GM10266 (cell line): ENCODE results near the gene ACACB.

Source experiments
- DNase-seq: peaks from one replicate; pipeline ENCODE4 v3.0.0; 2012; ENCODE audit errors: extremely low spot score
- TF ChIP-seq, protein P1 (sequence below): IDR thresholded peaks from 2 replicates; pipeline ENCODE4 v1.5.1; 2012; ENCODE audit warnings: mild to moderate bottlenecking, low read depth; ENCODE audit not compliant: control insufficient read depth, insufficient read depth; ENCODE audit errors: missing control alignments

The ACACB gene

DNA sequence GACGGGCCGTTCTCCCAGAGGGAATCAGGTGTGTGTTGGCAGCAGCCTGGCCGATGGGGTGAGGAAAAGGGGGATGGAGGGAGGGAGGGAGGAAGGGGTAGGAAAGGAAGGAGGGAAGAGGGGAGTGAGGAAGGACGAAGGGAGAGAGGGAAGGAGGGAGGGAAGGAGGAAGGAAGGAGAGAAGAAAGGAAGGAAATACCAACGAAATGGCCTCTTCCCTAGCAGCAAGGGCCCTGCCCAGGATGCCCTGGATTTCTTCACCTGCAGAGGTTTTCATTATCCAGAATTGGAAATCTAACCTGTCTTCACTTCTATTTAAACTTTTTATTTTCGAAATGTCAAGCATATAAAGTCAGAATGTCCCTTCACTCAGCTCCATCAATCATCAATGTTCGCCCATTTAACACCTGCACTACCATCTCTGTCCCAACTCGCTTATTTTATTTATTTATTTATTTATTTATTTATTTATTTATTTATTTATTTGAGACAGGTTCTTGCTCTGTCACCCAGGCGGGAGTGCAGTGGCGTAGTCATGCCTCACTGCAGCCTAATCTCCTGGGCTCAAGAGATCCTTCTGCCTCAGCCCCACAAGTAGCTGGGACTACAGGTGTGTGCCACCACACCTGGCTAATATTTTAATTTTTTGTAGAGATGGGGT is 70.7 kb downstream of the ACACB start:
- TF ChIP-seq, protein P1, sequence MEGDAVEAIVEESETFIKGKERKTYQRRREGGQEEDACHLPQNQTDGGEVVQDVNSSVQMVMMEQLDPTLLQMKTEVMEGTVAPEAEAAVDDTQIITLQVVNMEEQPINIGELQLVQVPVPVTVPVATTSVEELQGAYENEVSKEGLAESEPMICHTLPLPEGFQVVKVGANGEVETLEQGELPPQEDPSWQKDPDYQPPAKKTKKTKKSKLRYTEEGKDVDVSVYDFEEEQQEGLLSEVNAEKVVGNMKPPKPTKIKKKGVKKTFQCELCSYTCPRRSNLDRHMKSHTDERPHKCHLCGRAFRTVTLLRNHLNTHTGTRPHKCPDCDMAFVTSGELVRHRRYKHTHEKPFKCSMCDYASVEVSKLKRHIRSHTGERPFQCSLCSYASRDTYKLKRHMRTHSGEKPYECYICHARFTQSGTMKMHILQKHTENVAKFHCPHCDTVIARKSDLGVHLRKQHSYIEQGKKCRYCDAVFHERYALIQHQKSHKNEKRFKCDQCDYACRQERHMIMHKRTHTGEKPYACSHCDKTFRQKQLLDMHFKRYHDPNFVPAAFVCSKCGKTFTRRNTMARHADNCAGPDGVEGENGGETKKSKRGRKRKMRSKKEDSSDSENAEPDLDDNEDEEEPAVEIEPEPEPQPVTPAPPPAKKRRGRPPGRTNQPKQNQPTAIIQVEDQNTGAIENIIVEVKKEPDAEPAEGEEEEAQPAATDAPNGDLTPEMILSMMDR = no peak
- no peak for DNase-seq

DNA sequence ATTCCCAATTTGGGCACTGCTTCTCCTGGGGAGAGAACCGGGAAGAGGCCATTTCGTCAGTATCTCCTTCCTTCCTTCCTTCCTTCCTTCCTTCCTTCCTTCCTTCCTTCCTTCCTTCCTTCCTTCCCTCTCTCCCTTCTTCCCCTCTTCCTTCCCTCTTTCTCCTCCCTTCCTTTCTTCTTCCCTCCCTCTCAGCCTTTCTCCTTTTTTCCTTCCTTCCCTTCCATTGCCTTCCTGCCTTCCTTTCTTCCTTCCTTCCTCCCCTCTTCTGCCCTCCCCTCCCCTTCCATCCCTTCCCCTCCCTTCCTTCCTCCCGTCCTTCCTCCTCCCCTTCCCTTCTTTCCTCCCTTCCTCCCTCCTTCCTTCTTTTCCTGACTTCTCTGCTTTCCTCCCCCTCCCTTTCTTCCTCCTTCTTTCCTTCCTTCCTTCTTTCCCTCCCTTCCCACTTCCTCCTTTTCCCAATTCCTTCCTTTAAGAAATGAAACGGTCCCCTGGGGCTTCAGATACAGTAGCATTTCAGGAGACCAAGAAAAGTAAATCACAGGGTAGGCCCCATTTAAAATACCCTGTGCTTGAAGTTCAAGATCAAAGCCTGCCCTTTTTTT is 71.8 kb downstream of the ACACB start:
- no peak for DNase-seq
- TF ChIP-seq, protein P1 = no peak

DNA sequence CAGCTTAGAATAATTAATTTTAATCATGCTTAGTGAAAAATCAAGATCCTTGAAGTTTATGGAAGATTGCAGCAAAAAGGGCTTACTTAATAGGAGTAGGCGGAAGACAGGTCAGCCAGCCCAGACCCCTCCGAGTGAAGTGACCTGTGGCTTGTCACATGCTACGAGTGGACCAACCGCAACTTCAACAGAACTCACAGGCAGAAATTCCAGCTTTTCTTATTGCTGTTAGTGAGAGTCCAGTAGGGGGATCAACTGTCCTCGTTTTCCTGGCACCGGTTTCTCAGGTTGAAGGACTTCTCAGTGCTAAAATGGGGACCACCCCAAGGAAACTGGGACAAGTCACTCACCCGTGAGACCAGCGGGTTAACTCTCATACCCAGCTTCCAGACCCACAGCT is 72.9 kb downstream of the ACACB start:
- no peak for DNase-seq
- TF ChIP-seq, protein P1 = no peak

DNA sequence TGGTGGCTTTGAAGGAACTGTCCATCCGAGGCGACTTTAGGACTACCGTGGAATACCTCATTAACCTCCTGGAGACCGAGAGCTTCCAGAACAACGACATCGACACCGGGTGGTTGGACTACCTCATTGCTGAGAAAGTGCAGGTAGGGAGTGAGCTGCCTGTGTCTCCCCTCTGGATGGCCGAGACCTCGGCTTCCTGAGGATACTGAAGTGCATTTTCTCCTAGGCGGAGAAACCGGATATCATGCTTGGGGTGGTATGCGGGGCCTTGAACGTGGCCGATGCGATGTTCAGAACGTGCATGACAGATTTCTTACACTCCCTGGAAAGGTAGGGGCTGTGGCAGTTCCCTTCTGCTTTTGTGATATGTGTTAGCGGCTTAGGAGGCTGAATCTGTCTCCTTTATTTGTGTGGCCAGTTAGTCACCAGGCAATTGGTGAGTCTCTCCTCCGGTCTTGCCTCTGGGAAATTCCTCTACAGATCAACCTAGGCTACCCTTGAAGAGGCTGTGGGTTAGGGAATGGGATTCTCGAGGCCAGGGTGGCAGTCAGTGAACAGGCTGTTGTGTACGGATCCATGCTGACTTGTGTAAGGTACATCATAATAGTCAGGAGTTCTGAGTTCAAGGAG is 75.3 kb downstream of the ACACB start:
- no peak for DNase-seq

DNA sequence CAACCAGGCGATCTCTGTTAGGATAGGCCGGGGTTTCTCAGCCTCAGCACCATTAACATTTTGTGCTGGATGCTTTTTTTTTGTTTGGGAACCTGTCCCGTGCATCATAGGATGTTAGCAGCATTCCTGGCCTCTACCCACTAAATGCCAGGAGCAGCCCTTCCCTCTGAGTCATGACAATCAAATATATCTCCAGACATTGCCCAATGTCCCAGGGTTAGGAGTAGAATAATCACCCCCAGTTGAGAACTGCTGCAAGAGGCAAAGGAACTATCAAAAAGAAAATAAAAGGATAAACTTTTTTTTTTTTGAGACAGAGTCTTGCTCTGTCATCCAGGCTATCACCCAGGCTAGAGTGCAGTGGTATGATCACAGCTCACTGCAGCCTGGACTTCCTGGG is 76.0 kb downstream of the ACACB start:
- TF ChIP-seq, protein P1 = no peak
- no peak for DNase-seq

More for the DNA sequence above, 75.3 kb downstream of the ACACB start:
- TF ChIP-seq, protein P1 = no peak

DNA sequence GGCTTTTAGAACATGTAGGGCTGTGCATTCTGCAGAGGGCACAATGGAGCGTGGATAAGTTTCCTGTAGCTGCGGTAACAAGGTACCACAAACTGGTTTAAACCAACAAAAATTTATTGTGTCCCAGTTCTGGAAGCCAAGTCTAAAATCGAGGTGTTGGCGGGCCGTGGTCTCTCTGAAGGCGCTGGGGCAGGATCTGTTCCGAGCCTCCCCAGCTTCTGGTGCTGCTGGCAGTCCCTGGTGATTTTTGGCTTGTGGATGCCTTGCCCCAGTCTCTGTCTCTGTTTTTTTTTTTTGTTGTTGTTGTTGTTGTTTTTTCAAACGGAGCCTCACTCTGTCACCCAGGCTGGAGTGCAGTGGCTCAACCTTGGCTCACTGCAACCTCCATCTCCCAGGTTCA is 77.5 kb downstream of the ACACB start:
- TF ChIP-seq, protein P1 = no peak
- no peak for DNase-seq

DNA sequence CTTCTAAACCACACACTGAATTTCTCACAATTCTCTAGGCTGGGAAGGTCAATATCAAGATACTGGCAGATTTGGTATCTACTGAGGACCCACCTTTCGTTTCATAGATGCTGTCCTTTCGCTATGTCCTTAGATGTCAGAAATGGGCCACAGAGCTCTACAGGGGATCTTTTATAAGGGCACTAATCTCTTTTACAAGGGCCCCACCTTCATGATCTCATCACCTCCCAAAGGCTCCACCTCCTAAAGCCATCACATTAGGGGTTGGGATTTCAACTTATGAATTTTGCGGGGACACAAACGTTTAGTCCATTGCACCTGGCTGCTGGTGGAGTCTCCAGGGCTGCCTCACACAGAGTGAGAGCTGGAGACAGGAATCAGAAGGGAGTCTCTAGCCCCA is 79.9 kb downstream of the ACACB start:
- no peak for DNase-seq
- TF ChIP-seq, protein P1 = no peak
